NCI-H2107 (cell line): ENCODE measurements around the gene CHURC1.
"Not testable (repeated sequence)": the region's sequence is repeated elsewhere in the genome, so short reads cannot be mapped to it uniquely, and the experiment has no call there.

Experiments
- DNase-seq: peaks from one replicate; lab custom pipeline; 2025; lab: John Stamatoyannopoulos, UW

Gene CHURC1

GRCh38 chr14:64910847-64911495 lies 3.3 kb upstream of the CHURC1 start:
- no peak for DNase-seq

- no peak for DNase-seq
Observed at GRCh38 chr14:64912261-64912660, 2.0 kb upstream of the CHURC1 start.

DNA sequence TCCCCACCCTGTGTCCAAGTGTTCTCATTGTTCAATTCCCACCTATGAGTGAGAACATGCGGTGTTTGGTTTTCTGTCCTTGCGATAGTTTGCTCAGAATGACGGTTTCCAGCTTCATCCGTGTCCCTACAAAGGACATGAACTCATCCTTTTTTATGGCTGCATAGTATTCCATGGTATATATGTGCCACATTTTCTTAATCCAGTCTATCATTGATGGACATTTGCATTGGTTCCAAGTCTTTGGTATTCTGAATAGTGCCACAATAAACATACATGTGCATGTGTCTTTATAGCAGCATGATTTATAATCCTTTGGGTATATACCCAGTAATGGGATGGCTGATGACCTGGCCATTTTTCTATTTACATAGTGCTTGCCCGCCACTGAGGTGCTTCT lies 778 bp upstream of the CHURC1 start:
- not testable (repeated sequence) for DNase-seq

DNA sequence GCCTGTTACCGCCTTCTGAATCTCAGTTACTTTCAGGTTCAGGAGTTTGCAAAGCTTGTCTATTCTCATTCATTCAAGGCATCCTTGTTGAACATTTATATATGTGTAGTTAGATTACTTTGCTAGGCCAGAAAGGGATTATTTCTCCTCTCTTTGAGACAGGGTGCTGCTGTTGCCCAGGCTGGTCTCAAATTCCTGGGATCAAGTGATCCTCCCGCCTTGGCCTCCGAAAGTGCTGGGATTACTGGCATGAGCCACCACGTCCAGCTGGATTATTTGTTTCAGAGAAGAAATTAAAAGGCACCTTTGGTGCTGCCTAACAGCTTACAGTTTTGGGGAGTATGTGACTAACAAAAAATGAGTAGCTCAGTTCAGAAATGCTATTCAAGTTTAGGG lies 772 bp downstream of the CHURC1 start:
- no peak for DNase-seq

DNA sequence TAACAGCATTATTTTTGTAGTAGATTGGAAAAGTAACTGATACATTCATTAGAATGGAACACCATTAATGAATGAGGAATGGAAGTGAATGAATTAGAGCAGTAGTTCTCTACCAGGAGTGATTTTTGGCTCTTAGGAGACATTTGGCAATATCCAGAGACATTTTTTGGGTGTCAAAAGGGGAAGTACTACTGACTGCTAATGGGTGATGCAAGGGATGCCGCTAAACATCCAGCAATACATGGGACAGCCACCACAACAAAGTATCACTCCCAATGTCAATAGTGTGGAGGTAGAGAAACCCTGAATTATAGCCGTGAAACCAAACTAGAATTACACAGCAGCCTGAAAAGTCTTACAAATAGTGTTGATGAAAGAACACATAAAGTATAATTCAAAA lies 1.5 kb downstream of the CHURC1 start:
- DNase-seq: no peak

GRCh38 chr14:64918216-64918615 lies 4.0 kb downstream of the CHURC1 start:
- DNase-seq: no peak

DNA sequence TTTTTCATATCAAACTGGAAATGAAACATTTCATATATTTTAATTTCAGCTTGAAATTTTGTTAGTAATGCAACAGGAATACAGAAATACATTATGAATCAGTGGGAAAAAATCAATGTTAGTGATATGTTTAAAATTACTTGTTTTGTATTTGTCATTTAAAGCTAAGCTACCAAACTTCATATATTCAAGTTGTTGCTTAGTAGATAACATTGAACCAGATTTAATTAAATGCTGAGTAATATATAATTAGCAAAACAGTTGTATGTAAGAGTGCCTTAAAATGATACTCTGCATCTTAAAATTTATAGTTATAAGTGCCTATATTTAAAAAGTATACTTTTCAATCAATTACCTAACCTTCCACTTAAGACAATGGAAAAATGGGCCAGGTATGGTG lies 5.0 kb downstream of the CHURC1 start:
- no peak for DNase-seq

DNA sequence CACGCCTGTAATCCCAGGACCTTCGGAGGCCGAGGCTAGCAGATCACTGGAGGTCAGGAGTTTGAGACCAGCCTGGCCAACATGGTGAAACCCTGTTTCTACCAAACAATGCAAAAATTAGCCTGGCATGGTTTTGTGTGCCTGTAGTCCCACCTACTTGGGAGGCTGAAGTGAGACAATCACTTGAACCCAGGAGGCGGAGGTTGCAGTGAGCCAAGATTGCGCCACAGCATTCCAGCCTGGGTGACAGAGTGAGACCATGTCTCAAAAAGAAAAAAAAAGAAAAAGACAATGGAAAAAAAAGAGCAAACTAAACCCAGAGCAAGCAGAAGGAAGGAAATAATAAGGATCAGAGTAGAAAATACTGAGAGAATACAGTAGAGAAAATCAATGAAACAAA lies 5.4 kb downstream of the CHURC1 start:
- DNase-seq: no peak

DNA sequence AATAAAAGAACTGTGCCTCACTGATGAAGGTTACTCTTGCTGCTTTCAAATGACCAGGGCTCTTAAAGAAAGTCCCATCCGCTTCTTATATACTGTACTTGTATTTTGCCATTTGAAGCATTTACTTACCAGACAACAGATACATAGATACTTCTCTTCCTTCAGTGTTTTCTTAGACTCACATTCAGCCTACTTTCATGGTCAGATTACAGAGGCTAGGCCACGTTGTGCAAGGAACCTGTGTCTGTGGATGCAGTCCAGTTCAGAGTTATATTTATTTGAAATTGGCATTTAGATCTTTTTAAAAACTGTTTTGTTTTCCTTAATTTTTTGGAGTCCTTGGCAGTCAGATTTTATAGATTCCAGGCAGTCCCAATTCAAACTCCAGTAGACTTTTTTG lies 6.2 kb downstream of the CHURC1 start:
- DNase-seq: no peak

DNA sequence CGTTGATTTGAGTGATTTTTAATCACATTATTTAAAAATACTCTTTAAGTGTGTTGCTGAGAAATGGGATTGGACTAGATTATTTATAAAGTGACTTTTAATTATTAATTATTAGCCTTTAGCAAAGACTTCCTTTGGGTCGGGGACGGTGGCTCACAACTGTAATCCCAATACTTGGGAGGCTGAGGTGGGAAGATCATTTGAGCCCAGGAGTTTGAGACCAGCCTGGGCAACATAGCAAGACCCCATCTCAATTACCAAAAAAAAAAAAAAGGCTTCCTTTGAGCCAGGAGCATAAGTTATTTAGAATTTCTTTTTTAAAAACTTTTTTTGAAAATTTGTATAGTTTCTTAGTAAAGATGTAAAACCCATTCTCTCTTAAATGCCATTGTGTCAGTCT lies 8.8 kb downstream of the CHURC1 start:
- no peak for DNase-seq

DNA sequence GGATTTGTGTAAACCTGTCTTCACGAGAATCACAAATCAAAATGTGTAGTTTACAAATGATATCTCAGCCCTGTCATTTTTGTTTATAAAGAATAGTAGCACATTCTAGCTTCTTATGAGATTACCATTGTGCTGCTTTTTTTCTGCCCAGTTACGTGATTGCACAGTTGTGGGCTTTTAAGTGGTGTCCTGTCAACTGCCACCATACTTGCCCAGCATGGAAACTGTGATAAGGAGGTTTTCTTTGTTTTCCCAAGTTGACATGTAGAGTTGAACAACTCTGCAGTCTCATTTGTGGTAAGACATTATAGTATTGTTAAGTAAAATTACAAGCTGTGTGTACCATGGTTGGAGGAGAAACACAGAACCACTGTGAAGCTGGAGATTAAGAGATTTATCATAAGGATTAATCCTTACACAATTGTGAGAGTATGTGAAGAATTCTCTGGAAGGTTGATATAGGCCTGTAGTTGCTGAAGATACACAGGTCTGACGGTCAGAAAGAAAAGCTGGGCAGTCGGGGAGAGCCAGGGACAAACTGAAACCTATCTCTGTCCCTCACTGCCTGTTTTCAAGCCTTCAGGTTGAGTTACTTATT lies 12.2 kb downstream of the CHURC1 start:
- DNase-seq: no peak

DNA sequence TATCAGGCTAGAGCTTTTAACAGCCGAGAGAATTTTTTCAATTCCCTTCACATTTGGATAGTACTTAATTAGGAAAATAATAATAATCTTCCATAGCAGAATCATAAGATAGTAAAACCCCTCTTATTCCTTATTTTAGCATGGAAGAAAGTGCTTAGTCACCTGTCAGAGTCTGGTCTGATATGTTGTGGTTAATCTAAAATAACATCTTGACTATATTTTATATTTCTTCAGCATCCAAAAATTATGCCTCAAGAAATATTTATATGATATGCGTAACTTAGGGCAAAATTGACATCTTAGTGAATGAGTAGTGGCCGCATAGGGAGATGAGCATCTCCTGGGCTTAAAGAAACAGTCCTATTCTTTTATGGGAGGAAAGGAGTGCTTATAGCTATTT lies 12.8 kb downstream of the CHURC1 start:
- no peak for DNase-seq

- no peak for DNase-seq
Observed at GRCh38 chr14:64928239-64929013, 14.2 kb downstream of the CHURC1 start.

GRCh38 chr14:64929014-64929359 lies 14.7 kb downstream of the CHURC1 start:
- no peak for DNase-seq

DNA sequence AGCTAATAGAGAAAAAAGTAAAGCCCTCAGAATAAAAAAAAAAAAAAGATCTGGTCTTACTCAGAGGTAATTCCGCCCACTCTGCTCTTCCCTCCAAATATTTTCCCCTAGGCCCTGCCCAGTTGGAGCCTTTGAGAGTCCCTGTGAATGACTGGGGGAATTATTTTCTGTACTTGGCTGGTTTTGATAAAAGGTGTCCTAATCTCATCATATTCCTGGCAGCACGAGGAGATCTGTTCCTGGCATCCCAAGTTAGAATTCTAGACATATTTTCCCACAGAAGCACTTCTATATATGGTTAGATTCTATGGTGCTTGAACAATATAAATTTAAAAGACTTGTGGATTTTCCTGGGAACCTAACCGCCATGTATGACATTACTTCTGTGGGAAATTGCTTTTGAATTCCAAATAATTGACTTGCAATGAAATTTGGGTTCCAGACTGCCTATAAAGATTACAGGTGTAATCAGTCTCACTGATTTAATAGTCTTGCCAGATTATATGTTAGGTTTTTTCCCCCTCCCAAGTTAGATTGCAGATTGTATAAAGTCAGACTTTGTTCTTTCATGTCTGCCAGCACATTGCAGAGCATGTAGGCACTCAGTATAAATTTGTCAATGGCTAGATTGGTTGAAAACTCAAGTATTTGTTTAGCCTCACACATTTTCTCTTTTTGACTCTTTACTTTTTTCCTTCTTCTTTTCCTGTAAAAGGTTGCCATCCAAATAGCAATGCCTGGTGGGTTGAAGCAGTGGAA lies 16.0 kb downstream of the CHURC1 start:
- DNase-seq: no peak

DNA sequence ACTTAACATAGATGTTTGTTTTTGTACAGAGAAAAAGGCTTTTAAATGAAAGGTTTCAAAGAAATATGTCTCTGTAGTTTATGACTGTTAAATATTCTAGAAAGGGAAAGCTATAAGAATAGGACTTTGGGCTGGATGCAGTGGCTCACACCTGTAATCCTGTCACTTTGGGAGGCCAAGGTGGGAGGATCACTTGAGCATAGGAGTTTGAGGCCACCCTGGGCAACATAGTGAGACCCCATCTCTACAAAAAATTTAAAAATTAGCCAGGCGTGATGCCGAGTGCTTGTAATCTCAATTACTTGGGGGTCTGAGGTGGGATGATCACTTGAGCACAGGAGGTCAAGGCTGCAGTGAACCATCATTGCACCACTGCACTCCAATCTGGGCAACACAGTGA lies 16.9 kb downstream of the CHURC1 start:
- DNase-seq: no peak

- DNase-seq: no peak
Observed at GRCh38 chr14:64932231-64932630, 18.0 kb downstream of the CHURC1 start.

DNA sequence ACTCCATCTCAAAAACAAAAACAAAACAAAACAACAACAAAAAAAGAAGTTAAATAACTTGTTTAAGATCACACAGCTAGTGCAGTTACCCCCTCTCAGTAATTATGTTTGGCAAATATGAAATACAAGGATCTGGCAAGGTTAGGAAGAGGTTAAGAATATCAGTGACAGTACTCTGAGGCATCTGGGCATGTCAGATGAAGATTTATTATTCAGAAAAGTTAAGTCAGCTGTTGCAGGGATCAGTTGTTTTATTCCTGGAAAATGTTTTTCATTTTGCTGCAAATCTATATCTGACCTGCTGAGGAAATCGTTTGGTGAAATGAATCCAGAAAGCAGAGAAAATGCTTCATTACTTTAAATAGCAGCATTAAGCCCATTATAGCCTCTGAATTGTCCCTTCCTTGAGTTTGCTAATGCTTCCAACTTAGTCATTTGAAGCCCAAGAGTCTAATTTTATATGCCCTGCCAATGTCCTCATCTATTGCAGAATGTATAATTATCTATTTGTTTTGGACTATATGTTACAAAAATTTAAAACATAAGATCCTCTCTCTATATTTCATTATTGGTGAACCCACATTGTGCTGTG lies 20.2 kb downstream of the CHURC1 start:
- DNase-seq: no peak

GRCh38 chr14:64935508-64935907 lies 21.3 kb downstream of the CHURC1 start:
- DNase-seq: no peak

DNA sequence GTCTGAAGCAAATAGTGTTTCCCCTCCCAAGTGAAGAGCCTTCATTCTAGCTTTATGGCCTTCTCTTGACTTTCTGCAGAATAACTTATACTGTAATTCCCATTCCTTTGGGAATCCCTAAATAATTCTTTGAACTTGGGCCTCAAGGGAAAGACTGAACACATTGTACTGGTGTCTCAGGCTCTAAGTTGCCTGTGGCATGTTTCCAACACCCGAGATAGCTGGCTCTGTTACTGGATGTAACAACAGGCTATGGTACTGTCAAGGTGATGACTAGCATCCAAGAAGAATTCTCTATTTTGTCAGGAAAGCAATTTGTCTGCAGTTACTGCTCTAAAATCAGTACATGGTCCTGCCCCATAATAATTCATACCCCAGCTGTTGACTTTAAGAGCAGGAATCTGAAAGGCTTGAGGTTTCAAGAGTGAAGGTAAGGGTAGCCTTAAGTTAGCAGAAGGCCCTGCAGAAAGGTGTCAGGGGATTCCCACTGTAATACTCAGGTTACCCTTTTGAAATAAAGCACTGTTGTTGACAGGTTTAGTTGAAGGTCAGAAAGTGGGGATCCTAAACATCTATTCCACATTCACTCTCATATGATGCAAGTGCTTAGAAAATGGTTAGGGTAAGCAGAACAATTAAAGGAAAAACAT lies 23.0 kb downstream of the CHURC1 start:
- no peak for DNase-seq

GRCh38 chr14:64937821-64938193 lies 23.6 kb downstream of the CHURC1 start:
- no peak for DNase-seq
